ENCODE measurements around the gene RSPH1.

DNA sequence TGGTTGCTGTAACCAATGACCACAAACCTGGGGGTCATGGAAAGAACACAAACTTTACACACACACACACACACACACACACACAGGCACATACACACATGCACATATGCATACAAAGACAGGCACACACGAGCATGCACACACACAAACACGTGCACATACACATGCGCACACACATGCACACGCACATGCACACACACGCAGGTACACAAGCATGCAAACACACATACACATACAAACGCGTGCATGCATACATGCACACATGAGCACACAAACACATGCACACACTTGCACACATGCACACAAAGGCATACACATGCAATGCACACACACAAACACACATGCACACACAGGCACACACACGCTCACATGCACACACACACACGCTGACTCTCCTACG is 48.3 kb downstream of the RSPH1 start:
- TF ChIP-seq, protein P1, sequence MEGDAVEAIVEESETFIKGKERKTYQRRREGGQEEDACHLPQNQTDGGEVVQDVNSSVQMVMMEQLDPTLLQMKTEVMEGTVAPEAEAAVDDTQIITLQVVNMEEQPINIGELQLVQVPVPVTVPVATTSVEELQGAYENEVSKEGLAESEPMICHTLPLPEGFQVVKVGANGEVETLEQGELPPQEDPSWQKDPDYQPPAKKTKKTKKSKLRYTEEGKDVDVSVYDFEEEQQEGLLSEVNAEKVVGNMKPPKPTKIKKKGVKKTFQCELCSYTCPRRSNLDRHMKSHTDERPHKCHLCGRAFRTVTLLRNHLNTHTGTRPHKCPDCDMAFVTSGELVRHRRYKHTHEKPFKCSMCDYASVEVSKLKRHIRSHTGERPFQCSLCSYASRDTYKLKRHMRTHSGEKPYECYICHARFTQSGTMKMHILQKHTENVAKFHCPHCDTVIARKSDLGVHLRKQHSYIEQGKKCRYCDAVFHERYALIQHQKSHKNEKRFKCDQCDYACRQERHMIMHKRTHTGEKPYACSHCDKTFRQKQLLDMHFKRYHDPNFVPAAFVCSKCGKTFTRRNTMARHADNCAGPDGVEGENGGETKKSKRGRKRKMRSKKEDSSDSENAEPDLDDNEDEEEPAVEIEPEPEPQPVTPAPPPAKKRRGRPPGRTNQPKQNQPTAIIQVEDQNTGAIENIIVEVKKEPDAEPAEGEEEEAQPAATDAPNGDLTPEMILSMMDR (IDR thresholded peaks at IDR 0.05): no peak
- no peak for TF ChIP-seq POLR2A (IDR thresholded peaks at IDR 0.05)
- no peak for TF ChIP-seq POLR2AphosphoS5 (IDR thresholded peaks at IDR 0.05)
- TF ChIP-seq EP300 (IDR thresholded peaks at IDR 0.05; ENCODE audit: low read depth): no peak

All from transverse colon (tissue), 4 donors.